Activated T-helper 2 cell treated with anti-CD3 and anti-CD28 coated beads, Interferon-gamma antibody, Interleukin-2, Interleukin-4, amounts not matched to agents 10 μg/mL and 5 μg/mL and 100 μg/mL, durations not matched to agents 14 hours and 24 hours and 36 hours (primary cell): ENCODE measurements around the gene APC2. TPM values are rescaled to one million over a fixed set of nuclear protein-coding genes. Genes with fewer than 3 reads are reported as not detected.

Experiments used
- DNase-seq: peaks from one replicate; pipeline ENCODE4 v3.0.0; 2021; ENCODE audit warnings: low spot score
- H3K27ac Mint-ChIP-seq: one replicate; pipeline ENCODE4 v1.8.0; 2021; ENCODE audit warnings: mixed read lengths
- H3K27me3 Mint-ChIP-seq: one replicate; pipeline ENCODE4 v1.8.0; 2021; ENCODE audit warnings: low read depth, mixed read lengths
- H3K36me3 Mint-ChIP-seq: one replicate; pipeline ENCODE4 v1.8.0; 2021; ENCODE audit warnings: low read depth, mixed read lengths
- H3K4me1 Mint-ChIP-seq: one replicate; pipeline ENCODE4 v1.8.0; 2021; ENCODE audit warnings: low read depth, mixed read lengths
- H3K4me3 Mint-ChIP-seq: one replicate; pipeline ENCODE4 v1.8.0; 2021; ENCODE audit warnings: low read depth, mild to moderate bottlenecking, moderate library complexity, mixed read lengths
- H3K9me3 Mint-ChIP-seq: one replicate; pipeline ENCODE4 v1.8.0; 2021; ENCODE audit warnings: mixed read lengths
- intact Hi-C: fragments of 100-400 bp; cut with micrococcal nuclease; formaldehyde crosslinking; loops from one replicate; pipeline ENCODE4 v1.15.1; 2023
- total RNA-seq: library from RNA; stranded (reverse); gene quantifications from 2 replicates; pipeline ENCODE4 v1.2.3, GENCODE V29; 2022

The APC2 gene
- 0.07 and 0.21 TPM in 2 replicates for total RNA-seq

- Mint-ChIP-seq H3K9me3 (no peaks in the 10 kb centered on the region), H3K27ac (no peak within 1 kb of the TSS), H3K4me1 (peaks cover 2% of the 10 kb centered on the region), H3K4me3 (no peak within 1 kb of the TSS), H3K27me3 (peaks cover 51% of the 10 kb centered on the region), H3K36me3 (no peaks in the 10 kb centered on the region)
- DNase-seq, result no peak
- intact Hi-C loops, result loop anchor here (10.0 kb wide), 1 partner anchor 65 kb away; the partner anchor contains the start of gene ADAMTSL5
Observed at GRCh38 chr19:1449467-1450442, at the start of gene APC2. APC2 (plus strand) TSS chr19:1450121; CDS start chr19:1453002, 2,881 bp downstream.

- intact Hi-C loops, result loop anchor here (10.0 kb wide), 2 partner anchors 126 to 156 kb away; partner anchors contain the start of genes ATP5F1D, FAM174C and MIDN
- Mint-ChIP-seq H3K9me3 (no peaks in the 10 kb centered on the region), H3K4me1 (peaks cover 4% of the 10 kb centered on the region), H3K27me3 (peaks cover 2% of the 10 kb centered on the region), H3K4me3 (peak overlapping the region; percentile 66), H3K36me3 (no peaks in the 10 kb centered on the region), H3K27ac (no peak overlapping the region)
- no peak for DNase-seq
Observed at GRCh38 chr19:1400281-1401137, 49.4 kb upstream of the APC2 start.

GRCh38 chr19:1401138-1401888, 48.6 kb upstream of the APC2 start, which contains the start of gene GAMT:
GAMT (minus strand) TSS chr19:1401542; CDS start chr19:1401476, 66 bp downstream.
- Mint-ChIP-seq H3K4me3 (peak within 1 kb of the TSS; percentile 66), H3K4me1 (peaks cover 5% of the 10 kb centered on the region), H3K27ac (no peak within 1 kb of the TSS), H3K27me3 (peaks cover 2% of the 10 kb centered on the region), H3K9me3 (no peaks in the 10 kb centered on the region), H3K36me3 (no peaks in the 10 kb centered on the region)
- intact Hi-C loops, result loop anchor here (10.0 kb wide), 2 partner anchors 127 to 157 kb away; partner anchors contain the start of genes ATP5F1D, FAM174C and MIDN
- peak; percentile 45 for DNase-seq

- Mint-ChIP-seq H3K27me3 (peaks cover 2% of the 10 kb centered on the region), H3K4me3 (peak overlapping the region; percentile 60), H3K27ac (no peak overlapping the region), H3K36me3 (no peaks in the 10 kb centered on the region), H3K4me1 (peaks cover 9% of the 10 kb centered on the region), H3K9me3 (no peaks in the 10 kb centered on the region)
- intact Hi-C loops, result loop anchor here (10.0 kb wide), 2 partner anchors 127 to 157 kb away; partner anchors contain the start of genes ATP5F1D, FAM174C and MIDN
- DNase-seq, result no peak
Observed at GRCh38 chr19:1401889-1402217, 48.1 kb upstream of the APC2 start.

- H3K27me3 Mint-ChIP-seq, result peaks cover 2% of the 10 kb centered on the region
- H3K9me3 Mint-ChIP-seq, result no peaks in the 10 kb centered on the region
- H3K4me1 Mint-ChIP-seq, result peaks cover 9% of the 10 kb centered on the region
- no peak overlapping the region for H3K27ac Mint-ChIP-seq
- no peak for DNase-seq
- no peaks in the 10 kb centered on the region for H3K36me3 Mint-ChIP-seq
- H3K4me3 Mint-ChIP-seq, result peak overlapping the region; percentile 65
- intact Hi-C loops, result loop anchor here (10.0 kb wide), 2 partner anchors 128 to 158 kb away; partner anchors contain the start of genes ATP5F1D, FAM174C and MIDN
Observed at GRCh38 chr19:1402411-1403070, 47.4 kb upstream of the APC2 start.

GRCh38 chr19:1406774-1407527, 43.0 kb upstream of the APC2 start:
- Mint-ChIP-seq H3K36me3 (peaks cover 31% of the 10 kb centered on the region), H3K4me3 (peak overlapping the region; percentile 77), H3K27me3 (peaks cover 2% of the 10 kb centered on the region), H3K9me3 (no peaks in the 10 kb centered on the region), H3K27ac (peak overlapping the region; percentile 76), H3K4me1 (peaks cover 35% of the 10 kb centered on the region)
- intact Hi-C loops, result loop anchor here (1.0 to 10.0 kb wide), 4 partner anchors 24 to 162 kb away; partner anchors contain the start of genes ATP5F1D, FAM174C, MIDN and NDUFS7
- DNase-seq, result peak; percentile 100

- Mint-ChIP-seq H3K9me3 (no peaks in the 10 kb centered on the region), H3K27me3 (peaks cover 2% of the 10 kb centered on the region), H3K36me3 (peaks cover 35% of the 10 kb centered on the region), H3K4me3 (peak within 1 kb of the TSS; percentile 97), H3K4me1 (peaks cover 33% of the 10 kb centered on the region), H3K27ac (peak within 1 kb of the TSS; percentile 76)
- no peak for DNase-seq
- intact Hi-C loops, result loop anchor here (1.0 to 10.0 kb wide), 4 partner anchors 24 to 163 kb away; partner anchors contain the start of genes ATP5F1D, FAM174C, MIDN and NDUFS7
Observed at GRCh38 chr19:1407528-1408299, 42.2 kb upstream of the APC2 start, which contains the start of gene DAZAP1. DAZAP1 (plus strand) TSS chr19:1407586; CDS start chr19:1407774, 188 bp downstream.

GRCh38 chr19:1408300-1409203, 41.4 kb upstream of the APC2 start:
- H3K9me3 Mint-ChIP-seq, result no peaks in the 10 kb centered on the region
- peak overlapping the region; percentile 97 for H3K4me3 Mint-ChIP-seq
- H3K36me3 Mint-ChIP-seq, result peaks cover 44% of the 10 kb centered on the region
- intact Hi-C loops, result loop anchor here (10.0 kb wide), 2 partner anchors 134 to 164 kb away; partner anchors contain the start of genes ATP5F1D, FAM174C and MIDN
- peaks cover 31% of the 10 kb centered on the region for H3K4me1 Mint-ChIP-seq
- DNase-seq, result peak; percentile 55
- no peaks in the 10 kb centered on the region for H3K27me3 Mint-ChIP-seq
- H3K27ac Mint-ChIP-seq, result peak overlapping the region; percentile 93

GRCh38 chr19:1409204-1410005, 40.5 kb upstream of the APC2 start:
- Mint-ChIP-seq H3K27ac (peak overlapping the region; percentile 93), H3K4me1 (peaks cover 31% of the 10 kb centered on the region), H3K36me3 (peaks cover 44% of the 10 kb centered on the region), H3K4me3 (peak overlapping the region; percentile 97), H3K27me3 (no peaks in the 10 kb centered on the region), H3K9me3 (no peaks in the 10 kb centered on the region)
- intact Hi-C loops, result loop anchor here (10.0 kb wide), 2 partner anchors 135 to 165 kb away; partner anchors contain the start of genes ATP5F1D, FAM174C and MIDN
- no peak for DNase-seq
